SK-N-DZ (cell line): ENCODE results near the gene TSPAN14.

Experiments used
- DNase-seq: peaks from one replicate; pipeline ENCODE4 v3.0.0-alpha.2; 2015; ENCODE audit warnings: low spot score

The TSPAN14 gene

DNA sequence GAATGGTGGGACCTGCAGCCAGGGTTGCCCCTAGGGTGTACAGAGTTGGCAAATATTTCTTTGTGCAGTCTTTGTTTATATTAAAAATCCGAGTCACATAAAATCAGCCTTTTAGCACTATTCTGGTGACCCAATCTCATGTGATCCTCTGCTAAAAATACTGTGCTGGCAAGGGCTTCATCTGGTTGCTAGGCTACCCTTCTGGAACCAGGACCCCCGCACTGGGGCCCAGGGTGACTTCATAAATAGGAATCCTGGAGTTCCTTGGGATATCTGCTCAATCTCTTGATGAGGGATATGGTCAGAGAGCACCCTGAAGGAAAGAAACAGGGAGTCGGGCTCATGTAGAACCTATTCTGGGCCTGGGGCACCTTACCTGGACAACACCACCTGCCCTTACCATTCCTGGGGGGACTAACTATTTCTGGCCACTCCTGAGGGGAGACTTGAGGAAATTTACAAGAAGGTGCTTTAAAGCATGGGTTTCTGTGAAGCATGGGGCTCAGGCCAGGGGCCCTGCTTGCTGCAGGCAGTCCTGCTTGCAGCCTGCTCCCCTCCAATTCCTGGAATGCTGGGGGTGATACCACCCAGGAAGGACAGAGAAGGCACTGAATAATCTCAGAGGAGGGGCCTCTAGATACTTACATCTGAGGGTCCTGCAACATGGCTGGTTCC is 128.3 kb downstream of the TSPAN14 start:
- DNase-seq: no peak
